K562 (cell line): ENCODE data around the gene ZPLD1.

Experiments used
- FOXP1 ChIP-seq: sonication (generic); formaldehyde crosslinking; IDR thresholded peaks from 2 replicates; pipeline ENCODE4 v1.8.0; 2022; ENCODE audit warnings: mild to moderate bottlenecking, missing genetic modification reagents
- KLF13 ChIP-seq: fragments of 450-650 bp; IDR thresholded peaks from 2 replicates; pipeline ENCODE4 v1.6.1; 2016; ENCODE audit warnings: missing genetic modification characterization, low read depth, mild to moderate bottlenecking, missing compliant biosample characterization, moderate library complexity, borderline replicate concordance
- NCOR1 ChIP-seq: fragments of 450-650 bp; IDR thresholded peaks from 2 replicates; pipeline ENCODE4 v1.6.1; 2016; ENCODE audit warnings: mild to moderate bottlenecking, moderate library complexity
- PCBP2 ChIP-seq: fragments of 200-400 bp; formaldehyde crosslinking; IDR thresholded peaks from 2 replicates; pipeline ENCODE4 v1.6.1; 2018; ENCODE audit warnings: low read length, low read depth, mild to moderate bottlenecking, moderate library complexity; ENCODE audit not compliant: poor library complexity, severe bottlenecking
- SMAD1 ChIP-seq: fragments of 150-350 bp; IDR thresholded peaks from 2 replicates; pipeline ENCODE4 v1.6.1; 2014; ENCODE audit warnings: low read length, low read depth; ENCODE audit not compliant: partially characterized antibody
- TF ChIP-seq, protein P1 (sequence below), 3 experiments: IDR thresholded peaks in 2 of 3; conservative IDR thresholded peaks in 1 of 3; 2 replicates each; pipeline ENCODE4 v1.5.1; 2011 to 2012; ENCODE audit warnings: low read length in 3 of 3, mild to moderate bottlenecking in 3 of 3, control low read depth in 2 of 3, improper control_type of control experiment in 1 of 3, inconsistent platforms in 1 of 3, low read depth in 1 of 3, mixed read lengths in 1 of 3, moderate library complexity in 1 of 3; ENCODE audit not compliant: insufficient read depth in 2 of 3
- TF ChIP-seq, protein P2 (sequence below): fragments of 250-450 bp; sonication (Bioruptor Pico); IDR thresholded peaks from 2 replicates; pipeline ENCODE4 v1.5.0; 2021
- TF ChIP-seq, protein P3 (sequence below): IDR thresholded peaks from 2 replicates; pipeline ENCODE4 v1.6.1; 2011; ENCODE audit warnings: borderline replicate concordance, low read depth, mild to moderate bottlenecking, moderate library complexity, low read length; ENCODE audit not compliant: insufficient read depth, poor library complexity, severe bottlenecking

DNA sequence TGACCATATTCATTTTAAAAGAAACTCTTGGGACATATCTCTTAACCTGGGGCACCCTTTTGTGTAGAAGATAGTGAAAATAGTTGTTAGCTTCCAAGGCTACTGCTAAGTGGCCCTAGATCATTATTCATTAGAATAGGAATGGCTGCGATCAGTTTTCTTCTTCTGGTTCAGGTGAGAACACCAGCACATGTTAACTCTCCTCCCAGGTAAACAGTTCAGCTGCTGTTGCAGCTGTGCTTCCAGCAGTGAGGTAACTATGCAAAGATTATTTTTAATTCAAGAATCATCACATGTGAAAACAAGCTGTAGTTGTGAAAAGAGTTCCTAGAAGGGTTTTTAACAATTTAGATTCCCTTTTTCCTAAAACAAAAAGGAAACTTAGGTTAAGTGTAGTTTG lies 43.3 kb downstream of the ZPLD1 start:
- no peak for TF ChIP-seq PCBP2
- TF ChIP-seq, protein P1, sequence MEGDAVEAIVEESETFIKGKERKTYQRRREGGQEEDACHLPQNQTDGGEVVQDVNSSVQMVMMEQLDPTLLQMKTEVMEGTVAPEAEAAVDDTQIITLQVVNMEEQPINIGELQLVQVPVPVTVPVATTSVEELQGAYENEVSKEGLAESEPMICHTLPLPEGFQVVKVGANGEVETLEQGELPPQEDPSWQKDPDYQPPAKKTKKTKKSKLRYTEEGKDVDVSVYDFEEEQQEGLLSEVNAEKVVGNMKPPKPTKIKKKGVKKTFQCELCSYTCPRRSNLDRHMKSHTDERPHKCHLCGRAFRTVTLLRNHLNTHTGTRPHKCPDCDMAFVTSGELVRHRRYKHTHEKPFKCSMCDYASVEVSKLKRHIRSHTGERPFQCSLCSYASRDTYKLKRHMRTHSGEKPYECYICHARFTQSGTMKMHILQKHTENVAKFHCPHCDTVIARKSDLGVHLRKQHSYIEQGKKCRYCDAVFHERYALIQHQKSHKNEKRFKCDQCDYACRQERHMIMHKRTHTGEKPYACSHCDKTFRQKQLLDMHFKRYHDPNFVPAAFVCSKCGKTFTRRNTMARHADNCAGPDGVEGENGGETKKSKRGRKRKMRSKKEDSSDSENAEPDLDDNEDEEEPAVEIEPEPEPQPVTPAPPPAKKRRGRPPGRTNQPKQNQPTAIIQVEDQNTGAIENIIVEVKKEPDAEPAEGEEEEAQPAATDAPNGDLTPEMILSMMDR (IDR thresholded peaks at IDR 0.05 in 2 of 3, conservative IDR thresholded peaks at IDR 0.05 in 1 of 3; ENCODE audit: insufficient read depth in 2 of 3, low read depth in 1 of 3, low read length in 3 of 3), result no peak
- no peak for TF ChIP-seq KLF13 (tag)
- no peak for TF ChIP-seq NCOR1
- TF ChIP-seq FOXP1 (CRISPR knock-in tag), result no peak
- TF ChIP-seq, protein P2, sequence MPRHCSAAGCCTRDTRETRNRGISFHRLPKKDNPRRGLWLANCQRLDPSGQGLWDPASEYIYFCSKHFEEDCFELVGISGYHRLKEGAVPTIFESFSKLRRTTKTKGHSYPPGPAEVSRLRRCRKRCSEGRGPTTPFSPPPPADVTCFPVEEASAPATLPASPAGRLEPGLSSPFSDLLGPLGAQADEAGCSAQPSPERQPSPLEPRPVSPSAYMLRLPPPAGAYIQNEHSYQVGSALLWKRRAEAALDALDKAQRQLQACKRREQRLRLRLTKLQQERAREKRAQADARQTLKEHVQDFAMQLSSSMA, result no peak
- TF ChIP-seq, protein P3, sequence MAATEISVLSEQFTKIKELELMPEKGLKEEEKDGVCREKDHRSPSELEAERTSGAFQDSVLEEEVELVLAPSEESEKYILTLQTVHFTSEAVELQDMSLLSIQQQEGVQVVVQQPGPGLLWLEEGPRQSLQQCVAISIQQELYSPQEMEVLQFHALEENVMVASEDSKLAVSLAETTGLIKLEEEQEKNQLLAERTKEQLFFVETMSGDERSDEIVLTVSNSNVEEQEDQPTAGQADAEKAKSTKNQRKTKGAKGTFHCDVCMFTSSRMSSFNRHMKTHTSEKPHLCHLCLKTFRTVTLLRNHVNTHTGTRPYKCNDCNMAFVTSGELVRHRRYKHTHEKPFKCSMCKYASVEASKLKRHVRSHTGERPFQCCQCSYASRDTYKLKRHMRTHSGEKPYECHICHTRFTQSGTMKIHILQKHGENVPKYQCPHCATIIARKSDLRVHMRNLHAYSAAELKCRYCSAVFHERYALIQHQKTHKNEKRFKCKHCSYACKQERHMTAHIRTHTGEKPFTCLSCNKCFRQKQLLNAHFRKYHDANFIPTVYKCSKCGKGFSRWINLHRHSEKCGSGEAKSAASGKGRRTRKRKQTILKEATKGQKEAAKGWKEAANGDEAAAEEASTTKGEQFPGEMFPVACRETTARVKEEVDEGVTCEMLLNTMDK, result no peak
- TF ChIP-seq SMAD1, result no peak
